ENCODE results near the gene CLVS2.

Gene CLVS2

DNA sequence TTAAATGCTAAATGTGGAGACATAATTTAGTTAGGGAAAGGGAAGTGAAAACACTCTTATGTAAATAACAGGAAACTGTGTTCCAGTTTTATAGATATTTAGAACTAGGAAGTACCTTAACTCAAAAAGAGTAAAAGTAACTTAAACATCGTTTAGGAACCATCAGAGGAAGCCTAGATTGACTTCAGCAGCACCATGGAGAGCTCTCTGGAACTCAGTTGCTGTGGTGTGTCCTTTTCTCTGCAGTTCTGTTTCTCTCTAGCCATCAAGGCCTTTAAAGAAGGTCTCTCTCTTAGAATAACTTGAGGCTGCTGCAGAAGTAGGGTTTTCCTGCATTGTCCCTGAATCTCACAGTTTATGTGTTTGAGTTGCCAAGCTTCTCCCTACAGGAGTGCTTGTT, 26.9 kb downstream of the CLVS2 start:
- no peak for FAIRE-seq
- DNase-seq (ENCODE audit: insufficient read length, low spot score): no peak

- FAIRE-seq (no peak), DNase-seq (ENCODE audit: insufficient read length, low spot score) (no peak)
These were observed 28.9 kb downstream of the CLVS2 start for GRCh38 chr6:123024976-123025375.

GRCh38 chr6:123027408-123027807, 31.4 kb downstream of the CLVS2 start:
- FAIRE-seq (no peak), DNase-seq (ENCODE audit: insufficient read length, low spot score) (no peak)

DNA sequence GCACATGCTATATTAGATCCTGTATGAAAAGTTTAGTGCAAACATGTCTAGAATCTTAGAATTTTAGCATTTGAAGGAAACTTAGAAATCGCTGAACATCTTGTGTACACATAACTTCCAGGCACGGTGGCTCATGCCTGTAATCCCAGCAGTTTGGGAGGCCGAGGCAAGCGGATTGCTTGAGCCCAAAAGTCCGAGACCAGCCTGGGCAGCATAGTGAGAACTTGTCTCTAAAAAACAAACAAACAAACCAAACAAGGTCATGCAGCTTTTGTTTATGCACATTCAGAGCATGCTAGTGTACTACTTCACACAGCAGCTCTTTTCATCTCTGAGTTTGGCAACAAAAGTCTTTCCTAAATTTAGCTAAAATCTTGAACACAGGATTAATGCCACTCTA, 32.2 kb downstream of the CLVS2 start:
- FAIRE-seq (no peak), DNase-seq (ENCODE audit: insufficient read length, low spot score) (no peak)

GRCh38 chr6:123030282-123030681, 34.2 kb downstream of the CLVS2 start:
- FAIRE-seq (no peak), DNase-seq (ENCODE audit: insufficient read length, low spot score) (no peak)

GRCh38 chr6:123036648-123037047, 40.6 kb downstream of the CLVS2 start:
- no peak for FAIRE-seq
- no peak for DNase-seq (ENCODE audit: insufficient read length, low spot score)

- FAIRE-seq (no peak), DNase-seq (ENCODE audit: insufficient read length, low spot score) (no peak)
These were observed 43.4 kb downstream of the CLVS2 start for GRCh38 chr6:123039431-123039830.

DNA sequence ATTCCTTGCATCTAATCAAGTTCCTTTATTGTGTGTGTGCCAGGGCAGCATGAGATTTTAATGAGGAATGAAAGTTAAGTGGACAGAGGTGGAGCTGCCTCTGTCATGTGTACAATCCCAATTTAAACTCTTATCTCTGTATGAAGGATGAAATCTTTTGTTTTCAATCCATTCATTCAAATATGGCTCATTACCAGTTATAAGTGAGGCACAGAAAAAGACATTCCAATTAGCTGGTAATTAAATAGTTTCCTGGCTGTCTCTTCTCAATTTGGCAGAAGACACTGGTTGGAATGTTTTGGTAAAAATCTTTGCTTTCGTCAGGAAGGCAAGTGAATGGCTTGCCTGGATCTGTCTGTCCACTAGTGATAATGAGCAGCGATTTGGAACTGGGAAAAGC, 46.4 kb downstream of the CLVS2 start:
- no peak for FAIRE-seq
- no peak for DNase-seq (ENCODE audit: insufficient read length, low spot score)

DNA sequence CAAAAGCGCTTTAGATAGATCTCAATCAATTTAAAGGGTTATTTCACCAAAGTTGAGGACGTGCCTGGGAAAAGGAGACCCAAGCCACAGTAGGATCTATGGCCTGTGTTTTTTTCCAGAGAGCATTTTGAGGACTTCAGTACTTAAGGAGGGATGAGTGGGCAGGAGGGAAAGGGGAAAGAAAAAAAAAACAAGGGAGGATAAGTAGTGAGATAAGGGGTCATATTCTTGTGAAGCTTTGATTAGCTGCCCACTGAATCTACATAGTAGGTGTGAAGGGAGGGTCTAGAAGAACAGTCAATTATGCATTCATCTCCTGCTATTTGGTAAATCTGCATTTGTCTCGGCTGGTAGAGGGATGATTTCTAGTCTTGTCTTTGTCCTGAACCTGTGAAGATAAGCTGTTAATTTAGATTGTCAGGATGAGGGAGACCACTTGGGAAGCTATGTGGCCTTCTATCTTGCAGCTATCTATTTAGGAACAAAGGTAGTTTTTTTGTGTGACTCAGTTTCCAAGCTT, 48.4 kb downstream of the CLVS2 start:
- DNase-seq (ENCODE audit: insufficient read length, low spot score) (no peak), FAIRE-seq (no peak)

GRCh38 chr6:123053602-123054225, 57.7 kb downstream of the CLVS2 start:
- FAIRE-seq (no peak), DNase-seq (ENCODE audit: insufficient read length, low spot score) (no peak)

GRCh38 chr6:123055256-123055655, 59.2 kb downstream of the CLVS2 start:
- no peak for FAIRE-seq
- no peak for DNase-seq (ENCODE audit: insufficient read length, low spot score)

DNA sequence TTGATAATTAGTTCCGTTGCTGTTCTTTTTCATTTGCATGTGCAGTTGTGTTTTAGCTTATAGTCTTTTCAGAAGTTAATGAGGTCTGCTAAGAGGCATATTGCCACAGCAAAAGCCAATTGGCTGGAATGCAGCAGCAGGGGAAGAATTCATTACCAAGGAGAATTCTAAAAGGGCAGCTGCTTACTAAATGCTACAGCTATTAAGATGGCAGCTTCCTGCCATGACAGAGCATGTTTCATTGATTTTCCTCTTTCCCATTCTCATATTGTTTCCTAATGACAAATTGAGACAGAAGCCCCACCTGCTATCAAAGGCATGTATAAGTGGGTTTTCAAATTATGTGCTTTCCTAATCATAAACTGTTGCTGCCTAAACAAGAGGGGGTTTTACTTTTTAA, 66.6 kb downstream of the CLVS2 start:
- FAIRE-seq: no peak
- no peak for DNase-seq (ENCODE audit: insufficient read length, low spot score)

DNA sequence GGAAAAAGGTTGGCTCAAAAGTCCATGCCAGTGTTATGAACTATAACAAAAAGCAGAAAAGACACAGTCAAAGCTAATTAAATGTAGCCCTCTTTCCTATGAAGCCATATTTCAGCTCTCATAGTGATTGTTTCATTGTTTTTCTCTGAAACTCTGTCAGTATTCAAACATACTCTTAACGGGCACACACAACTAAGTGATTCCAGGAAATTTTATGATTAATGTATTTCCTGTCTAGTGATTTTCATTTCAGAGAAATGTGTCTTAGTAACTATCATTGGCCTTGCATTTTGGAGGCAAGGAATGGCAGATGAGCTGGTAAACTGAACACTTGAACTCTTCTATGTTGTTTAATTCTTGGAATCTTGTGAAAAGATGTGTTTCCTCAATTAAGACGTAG, 68.0 kb downstream of the CLVS2 start:
- FAIRE-seq (no peak), DNase-seq (ENCODE audit: insufficient read length, low spot score) (no peak)

GRCh38 chr6:123074616-123075015, 78.6 kb downstream of the CLVS2 start:
- no peak for FAIRE-seq
- no peak for DNase-seq (ENCODE audit: insufficient read length, low spot score)

GRCh38 chr6:123085403-123085802, 89.4 kb downstream of the CLVS2 start:
- DNase-seq (ENCODE audit: insufficient read length, low spot score) (no peak), FAIRE-seq (no peak)

GRCh38 chr6:123089226-123089625, 93.2 kb downstream of the CLVS2 start:
- no peak for FAIRE-seq

DNA sequence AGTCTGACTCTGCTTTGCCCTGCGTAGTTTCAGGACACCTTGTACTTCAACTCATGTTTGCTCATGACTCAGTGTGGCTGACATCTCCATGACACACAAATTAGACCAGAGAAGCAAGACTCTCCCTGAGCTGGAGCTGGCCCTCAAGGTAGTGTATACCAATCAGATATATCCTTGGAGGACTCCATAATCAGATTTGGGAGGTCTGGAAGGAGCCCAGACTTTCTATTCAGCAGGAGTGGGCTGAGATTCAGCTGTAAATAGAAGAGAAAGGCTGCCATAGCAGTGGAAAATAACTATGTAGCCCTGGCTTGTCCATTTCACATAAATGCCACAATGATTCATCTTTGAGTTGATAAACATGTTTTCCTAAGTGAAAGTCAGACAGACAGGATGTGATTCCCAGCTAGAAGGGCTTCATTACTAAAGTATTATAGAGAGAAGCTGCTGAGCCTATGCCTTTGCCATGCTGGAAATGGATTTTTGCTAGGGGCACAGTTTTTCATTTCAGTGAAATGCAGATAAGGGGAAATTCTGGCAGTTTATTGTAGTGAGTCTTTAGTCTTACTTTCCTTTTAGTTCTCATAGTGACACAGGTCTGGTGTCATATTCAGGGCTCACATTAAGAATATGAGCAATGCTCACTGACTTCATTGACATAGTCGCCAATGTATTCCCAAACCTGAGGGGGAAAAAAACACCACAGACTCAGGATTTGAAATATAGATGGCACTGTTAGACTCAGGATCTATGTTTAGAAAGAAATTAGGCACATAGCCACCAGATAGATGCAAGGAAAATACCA, 95.3 kb downstream of the CLVS2 start:
- DNase-seq (ENCODE audit: insufficient read length, low spot score) (no peak), FAIRE-seq (no peak)

More at GRCh38 chr6:123089226-123089625, 93.2 kb downstream of the CLVS2 start:
- DNase-seq (ENCODE audit: insufficient read length, low spot score): no peak

GRCh38 chr6:123091896-123092271, 95.8 kb downstream of the CLVS2 start:
- no peak for FAIRE-seq
- DNase-seq (ENCODE audit: insufficient read length, low spot score): no peak

- FAIRE-seq (no peak), DNase-seq (ENCODE audit: insufficient read length, low spot score) (no peak)
These were observed 98.8 kb downstream of the CLVS2 start for GRCh38 chr6:123094795-123095194.

- FAIRE-seq (no peak), DNase-seq (ENCODE audit: insufficient read length, low spot score) (no peak)
These were observed 109.5 kb downstream of the CLVS2 start for GRCh38 chr6:123105561-123105960.

GRCh38 chr6:123116370-123116769, 120.3 kb downstream of the CLVS2 start:
- DNase-seq (ENCODE audit: insufficient read length, low spot score) (no peak), FAIRE-seq (no peak)
